G401.6 (cell line): ENCODE measurements around the gene MLLT10.

Experiments used
- FAIRE-seq: peaks from 2 replicates; lab custom pipeline; 2012; peaks lifted over from hg19 to GRCh38; lab: Jason Lieb, UNC

The MLLT10 gene

GRCh38 chr10:21638681-21639080, 104.6 kb downstream of the MLLT10 start:
- no peak for FAIRE-seq

GRCh38 chr10:21648040-21648439, 114.0 kb downstream of the MLLT10 start:
- FAIRE-seq = no peak

DNA sequence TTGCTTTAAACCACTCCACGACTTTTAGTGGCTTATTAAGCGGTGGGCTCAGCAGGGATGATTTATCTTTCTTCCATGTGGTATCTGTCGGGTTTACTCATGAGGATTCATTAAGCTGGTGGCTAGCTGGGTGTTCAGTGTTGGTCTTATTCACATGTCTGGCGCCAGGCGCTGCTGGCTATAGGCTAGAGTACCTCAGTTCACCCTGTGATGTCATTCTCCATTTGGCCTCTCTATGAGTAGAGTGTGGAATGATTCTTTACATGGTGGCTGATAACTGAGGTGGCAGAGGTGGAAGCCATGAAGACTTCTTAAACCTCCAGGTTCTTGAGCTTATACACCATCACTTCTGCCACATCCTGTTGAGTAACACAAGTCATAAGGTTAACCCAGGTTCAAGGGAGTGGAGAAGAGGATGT, 115.4 kb downstream of the MLLT10 start:
- no peak for FAIRE-seq

GRCh38 chr10:21650353-21650752, 116.3 kb downstream of the MLLT10 start:
- no peak for FAIRE-seq

- FAIRE-seq = no peak
These were observed 121.2 kb downstream of the MLLT10 start for GRCh38 chr10:21655236-21655635.

DNA sequence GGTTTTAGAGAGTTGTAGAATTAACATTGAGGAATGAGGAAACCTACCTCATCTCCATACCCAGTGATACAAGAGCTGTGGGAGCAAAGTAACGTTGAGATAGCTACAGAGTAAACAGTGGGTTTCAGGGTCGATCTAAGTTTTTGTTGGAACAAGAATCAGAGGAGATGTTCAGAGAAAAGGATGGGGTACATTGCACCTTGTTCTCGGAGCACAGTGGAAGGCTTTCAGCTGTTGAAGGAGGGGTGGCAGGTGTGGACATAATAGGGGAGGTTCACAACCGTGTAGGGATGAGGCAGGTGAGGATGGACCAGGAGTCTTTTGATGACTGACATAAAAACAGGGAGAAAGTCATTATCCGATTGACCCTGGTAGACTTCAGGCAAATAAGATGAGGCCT, 121.7 kb downstream of the MLLT10 start:
- no peak for FAIRE-seq

DNA sequence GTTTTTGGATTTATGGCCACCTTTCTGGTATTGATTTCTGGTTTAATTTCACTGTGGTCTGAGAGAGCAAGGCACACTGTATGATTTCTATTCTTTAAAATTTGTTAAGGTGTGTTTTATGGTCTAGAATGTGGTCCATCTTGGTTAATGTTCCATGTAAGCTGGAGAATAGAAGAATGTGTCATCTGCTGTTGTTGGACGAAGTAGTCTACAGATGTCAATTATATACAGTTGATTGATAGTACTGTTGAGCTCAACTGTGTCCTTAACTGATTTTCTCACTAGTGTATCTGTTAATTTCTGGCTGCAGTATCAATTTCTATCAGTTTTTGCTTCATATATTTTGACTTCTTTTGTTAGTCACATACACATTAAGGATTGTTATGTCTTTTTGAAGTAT, 127.1 kb downstream of the MLLT10 start:
- no peak for FAIRE-seq

DNA sequence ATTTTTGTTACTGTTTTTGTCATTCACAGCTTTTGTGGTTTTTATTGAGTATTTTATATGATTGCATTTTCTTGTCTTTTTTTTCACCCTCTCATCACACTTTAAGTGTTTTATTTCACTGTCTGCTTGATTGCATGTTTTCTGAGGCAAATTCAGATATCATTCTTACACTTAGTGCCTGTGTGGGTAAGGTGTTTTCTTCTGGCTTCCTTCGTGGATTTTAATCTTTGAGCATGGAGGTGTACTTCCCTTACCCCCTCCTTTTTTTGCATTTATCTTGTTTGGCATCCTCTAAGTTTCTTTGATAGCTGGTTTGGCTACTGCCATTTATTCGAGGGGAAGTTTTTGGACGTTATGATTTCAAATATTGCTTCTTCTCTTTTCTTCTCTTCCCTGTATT, 127.9 kb downstream of the MLLT10 start:
- FAIRE-seq = no peak

DNA sequence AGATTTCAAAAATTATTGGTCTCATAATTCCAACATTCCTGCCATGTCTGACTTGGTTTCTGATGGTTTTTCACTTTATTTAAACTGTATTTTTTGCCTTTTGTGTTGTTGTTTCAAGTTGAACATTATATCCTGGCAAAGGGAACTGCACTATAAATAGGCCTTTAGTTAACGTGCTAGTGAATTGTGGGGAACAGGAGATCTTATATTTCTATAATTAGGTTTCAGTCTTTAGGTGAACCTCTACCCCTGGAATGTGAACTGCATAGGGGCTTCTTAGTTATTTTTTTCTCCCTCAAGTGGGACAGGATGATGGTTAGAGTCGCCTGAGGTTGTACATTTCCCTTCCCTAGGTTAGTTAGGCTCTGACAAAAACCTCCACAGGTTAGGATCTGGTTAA, 128.6 kb downstream of the MLLT10 start:
- FAIRE-seq = no peak

GRCh38 chr10:21668831-21669230, 134.8 kb downstream of the MLLT10 start:
- peak; percentile 11 for FAIRE-seq

- FAIRE-seq = no peak
These were observed 136.4 kb downstream of the MLLT10 start for GRCh38 chr10:21670391-21670790.

GRCh38 chr10:21673668-21674067, 139.6 kb downstream of the MLLT10 start:
- no peak for FAIRE-seq

DNA sequence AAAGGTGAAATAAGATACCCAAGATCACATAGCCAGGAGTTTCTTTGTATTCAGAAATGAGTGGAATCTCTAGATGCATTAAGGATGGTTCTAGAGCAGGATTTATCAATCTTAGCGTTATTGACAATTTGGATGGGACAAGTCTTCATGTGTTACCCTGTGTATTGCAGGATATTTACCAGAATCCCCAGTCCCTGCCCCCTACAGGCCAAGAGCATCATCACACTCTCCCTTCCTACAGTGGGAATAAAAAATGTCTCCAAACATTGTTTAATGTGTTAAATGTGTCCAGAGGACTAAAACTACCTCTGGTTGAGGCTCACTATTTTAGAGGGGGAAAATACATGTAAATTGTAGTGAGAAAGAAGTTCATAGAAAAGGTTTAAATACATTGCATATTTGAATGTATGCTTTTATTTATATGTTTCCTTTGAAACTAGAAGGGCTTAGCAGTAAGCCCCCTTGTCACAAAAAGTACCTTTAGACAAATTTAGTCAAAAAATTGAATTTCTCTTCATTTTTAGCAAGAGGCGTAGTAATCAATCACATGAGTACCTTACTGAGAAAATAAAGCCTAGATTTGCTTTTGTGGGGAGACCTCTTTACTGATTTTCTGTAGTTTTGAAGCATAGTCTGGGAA, 141.2 kb downstream of the MLLT10 start:
- peak; percentile 81 for FAIRE-seq

- no peak for FAIRE-seq
These were observed 143.5 kb downstream of the MLLT10 start for GRCh38 chr10:21677551-21677950.

DNA sequence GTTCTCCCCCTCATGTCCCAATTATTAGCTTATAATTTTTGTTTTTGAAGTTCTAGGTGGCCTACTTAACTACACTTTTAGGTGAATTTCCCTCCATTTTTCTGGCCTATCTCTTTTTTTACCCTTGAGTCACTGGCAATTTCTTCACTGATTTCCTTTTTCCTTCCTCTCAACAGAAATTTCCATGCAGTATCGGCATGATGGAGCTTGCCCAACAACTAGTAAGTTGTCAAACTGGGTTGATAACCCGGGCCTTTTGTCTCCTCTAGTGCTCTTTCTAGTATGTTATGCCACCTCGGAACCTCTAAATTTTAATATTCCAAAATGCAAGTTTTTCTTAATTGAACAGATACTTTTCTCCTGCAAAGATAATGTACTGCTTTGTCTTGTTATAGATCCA, 147.1 kb downstream of the MLLT10 start:
- FAIRE-seq = no peak

- FAIRE-seq = no peak
These were observed 153.4 kb downstream of the MLLT10 start for GRCh38 chr10:21687266-21688008.

GRCh38 chr10:21688009-21688332, 153.9 kb downstream of the MLLT10 start:
- no peak for FAIRE-seq

DNA sequence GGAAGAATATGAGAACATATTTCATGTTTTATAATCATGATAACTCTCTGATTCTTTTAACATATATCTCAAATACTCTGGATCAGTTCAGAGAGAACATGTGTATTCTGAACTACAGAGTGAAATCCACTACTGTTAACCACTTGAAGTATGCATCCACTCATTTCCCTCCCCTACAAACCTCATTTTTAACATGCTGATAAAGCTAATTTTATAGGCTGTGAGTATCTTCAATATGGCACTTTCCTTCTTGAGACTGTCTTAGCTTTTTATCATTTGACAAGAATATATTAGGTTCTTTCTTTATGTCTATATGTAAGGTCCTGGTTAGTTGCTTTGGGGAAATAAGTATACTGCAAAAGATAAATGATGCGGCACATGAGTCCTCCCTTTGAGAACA, 154.8 kb downstream of the MLLT10 start:
- no peak for FAIRE-seq

DNA sequence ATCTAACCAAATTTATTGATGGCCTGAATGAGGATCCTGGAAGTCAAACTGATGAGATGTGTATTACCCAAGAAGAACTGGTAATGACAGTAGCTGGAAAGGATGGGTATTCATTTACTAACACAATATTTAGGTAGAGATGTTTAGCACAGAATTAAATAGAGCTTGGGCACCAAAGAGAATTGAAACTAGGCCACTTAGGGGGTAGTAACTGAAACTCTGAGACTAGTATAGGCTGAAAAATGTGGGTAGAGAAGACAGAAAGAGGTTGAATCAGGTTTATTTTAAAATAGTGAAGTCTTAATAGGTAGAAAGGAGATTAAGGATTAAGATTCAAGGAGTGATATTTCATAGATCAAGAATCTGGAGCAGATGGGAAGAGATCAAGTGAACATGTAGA, 155.8 kb downstream of the MLLT10 start:
- no peak for FAIRE-seq

DNA sequence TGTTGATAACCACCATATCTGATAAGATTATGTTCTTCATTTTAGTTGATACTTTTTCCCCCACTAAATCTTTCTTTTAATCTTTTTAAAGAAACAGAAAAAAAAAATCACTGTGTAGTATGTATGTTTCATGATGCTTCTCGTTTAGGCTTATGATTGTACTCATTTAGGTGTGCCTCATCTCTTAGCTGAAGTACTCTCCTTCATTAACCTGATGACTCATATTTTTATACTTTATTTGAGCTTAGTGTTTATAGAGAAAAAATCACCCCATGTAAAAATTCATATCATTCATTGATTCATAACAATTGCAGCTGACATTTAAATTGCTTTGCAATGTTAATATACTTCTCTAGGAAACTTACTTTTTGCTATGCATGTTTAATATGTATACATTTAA, 158.9 kb downstream of the MLLT10 start:
- FAIRE-seq = no peak

- FAIRE-seq = no peak
These were observed 159.4 kb downstream of the MLLT10 start for GRCh38 chr10:21693418-21693817.

GRCh38 chr10:21694631-21695030, 160.6 kb downstream of the MLLT10 start:
- no peak for FAIRE-seq

- no peak for FAIRE-seq
These were observed 162.3 kb downstream of the MLLT10 start for GRCh38 chr10:21696302-21696701.

- no peak for FAIRE-seq
These were observed 165.5 kb downstream of the MLLT10 start for GRCh38 chr10:21699575-21699974.
